Measurements from ENCODE around the gene SPOCK3. TPM values are rescaled to one million over a fixed set of nuclear protein-coding genes. Genes with fewer than 3 reads are reported as not detected.
A peak's percentile ranks its signal among the peaks of the same experiment; 100 is the strongest.

SPOCK3 gene
- total RNA-seq, 1 experiment from 2014 or later, result 1.9 TPM

- H4K20me1 ChIP-seq (ENCODE audit: low read length), result no peaks in the 10 kb centered on the region
- no peaks in the 10 kb centered on the region for H3K79me2 ChIP-seq (ENCODE audit: low read length)
- H3K4me1 ChIP-seq (ENCODE audit: insufficient read depth, low read length), result no peaks in the 10 kb centered on the region
- no peak overlapping the region for H3K27ac ChIP-seq (ENCODE audit: low read length)
- H3F3A ChIP-seq (ENCODE audit: low read length, unreplicated experiment), result no peaks in the 10 kb centered on the region
- no peaks in the 10 kb centered on the region for H3K9me3 ChIP-seq (ENCODE audit: low read length)
- no peak overlapping the region for H3K9ac ChIP-seq (ENCODE audit: low read length)
- no peak for ATAC-seq
- H2AFZ ChIP-seq (ENCODE audit: low read length), result no peak overlapping the region
- H3K4me3 ChIP-seq (ENCODE audit: low read length), result no peak overlapping the region
- DNase-seq, result no peak
- no TSS peak for BruUV-seq (replicated peaks)
- no peaks in the 10 kb centered on the region for H3K27me3 ChIP-seq (ENCODE audit: low read length)
- H3K4me2 ChIP-seq (ENCODE audit: low read length), result no peak overlapping the region
- no peaks in the 10 kb centered on the region for H3K36me3 ChIP-seq (ENCODE audit: low read depth, low read length)
- intact Hi-C loops (cut with micrococcal nuclease), result no loop called here
- ChIA-PET POLR2A (ENCODE audit: unreplicated experiment) (no interaction called here), CTCF (no interaction called here)
- TF ChIP-seq EZH2phosphoT487 (IDR thresholded peaks at IDR 0.05; ENCODE audit: borderline replicate concordance, low read length) (no peak), CTCF (conservative IDR thresholded peaks at IDR 0.05; ENCODE audit: low read depth, low read length) (no peak), EZH2 (IDR thresholded peaks at IDR 0.05; ENCODE audit: low read length, unreplicated experiment) (no peak)
- no peaks in the 10 kb centered on the region for H3K9me2 ChIP-seq (replicated peaks; ENCODE audit: low read length)
These were observed 83.7 kb downstream of the SPOCK3 start for GRCh38 chr4:167150587-167150986.

GRCh38 chr4:167144605-167145004 is 89.7 kb downstream of the SPOCK3 start:
- ATAC-seq (no peak), DNase-seq (no peak)
- Histone ChIP-seq H3K9me2 (replicated peaks; ENCODE audit: low read length) (no peaks in the 10 kb centered on the region), H4K20me1 (ENCODE audit: low read length) (no peaks in the 10 kb centered on the region), H2AFZ (ENCODE audit: low read length) (no peak overlapping the region), H3K36me3 (ENCODE audit: low read depth, low read length) (no peaks in the 10 kb centered on the region), H3K27me3 (ENCODE audit: low read length) (no peaks in the 10 kb centered on the region), H3K4me3 (ENCODE audit: low read length) (no peak overlapping the region), H3K4me1 (ENCODE audit: insufficient read depth, low read length) (peaks cover 4% of the 10 kb centered on the region; the same call in 1 of the 2 replicates), H3K27ac (ENCODE audit: low read length) (no peak overlapping the region), H3K79me2 (ENCODE audit: low read length) (no peaks in the 10 kb centered on the region), H3K9me3 (ENCODE audit: low read length) (no peaks in the 10 kb centered on the region), H3K4me2 (ENCODE audit: low read length) (no peak overlapping the region), H3F3A (ENCODE audit: low read length, unreplicated experiment) (no peaks in the 10 kb centered on the region), H3K9ac (ENCODE audit: low read length) (no peak overlapping the region)
- POLR2A ChIA-PET (ENCODE audit: unreplicated experiment), result interaction anchor here (0.6 kb wide), 1 partner anchor 588 kb away, joined by 3 read pairs; no protein-coding TSS in a partner anchor
- CTCF ChIA-PET, result no interaction called here
- intact Hi-C loops (cut with micrococcal nuclease), result no loop called here
- no peak for TF ChIP-seq EZH2 (IDR thresholded peaks at IDR 0.05; ENCODE audit: low read length, unreplicated experiment)
- no peak for TF ChIP-seq EZH2phosphoT487 (IDR thresholded peaks at IDR 0.05; ENCODE audit: borderline replicate concordance, low read length)
- no TSS peak for BruUV-seq (replicated peaks)

- Histone ChIP-seq H3K9me3 (ENCODE audit: low read length) (no peaks in the 10 kb centered on the region), H3F3A (ENCODE audit: low read length, unreplicated experiment) (no peaks in the 10 kb centered on the region), H2AFZ (ENCODE audit: low read length) (no peak overlapping the region), H3K27ac (ENCODE audit: low read length) (no peak overlapping the region), H3K27me3 (ENCODE audit: low read length) (no peaks in the 10 kb centered on the region), H3K9me2 (replicated peaks; ENCODE audit: low read length) (no peaks in the 10 kb centered on the region), H3K9ac (ENCODE audit: low read length) (no peak overlapping the region), H3K4me2 (ENCODE audit: low read length) (peak overlapping the region; percentile 41; the same call in 1 of the 2 replicates), H3K36me3 (ENCODE audit: low read depth, low read length) (no peaks in the 10 kb centered on the region), H3K4me3 (ENCODE audit: low read length) (no peak overlapping the region), H3K79me2 (ENCODE audit: low read length) (no peaks in the 10 kb centered on the region), H4K20me1 (ENCODE audit: low read length) (no peaks in the 10 kb centered on the region), H3K4me1 (ENCODE audit: insufficient read depth, low read length) (peaks cover 4% of the 10 kb centered on the region; the same call in 1 of the 2 replicates)
- peak; percentile 66 for ATAC-seq
- intact Hi-C loops (cut with micrococcal nuclease), result no loop called here
- peak; percentile 64 for DNase-seq
- ChIA-PET POLR2A (ENCODE audit: unreplicated experiment) (no interaction called here), CTCF (no interaction called here)
- BruUV-seq (replicated peaks), result no TSS peak
- TF ChIP-seq EZH2phosphoT487 (IDR thresholded peaks at IDR 0.05; ENCODE audit: borderline replicate concordance, low read length) (no peak), EZH2 (IDR thresholded peaks at IDR 0.05; ENCODE audit: low read length, unreplicated experiment) (no peak), CTCF (conservative IDR thresholded peaks at IDR 0.05; ENCODE audit: low read depth, low read length) (no peak)
These were observed 91.3 kb downstream of the SPOCK3 start for GRCh38 chr4:167143018-167143417.

Measured in PC-3 (cell line).